Measurements from ENCODE around the gene ST3GAL5.

Gene ST3GAL5

GRCh38 chr2:85790032-85790431 lies 98.8 kb downstream of the ST3GAL5 start:
- no peak for DNase-seq (ENCODE audit: low read depth in 2 of 2)

DNA sequence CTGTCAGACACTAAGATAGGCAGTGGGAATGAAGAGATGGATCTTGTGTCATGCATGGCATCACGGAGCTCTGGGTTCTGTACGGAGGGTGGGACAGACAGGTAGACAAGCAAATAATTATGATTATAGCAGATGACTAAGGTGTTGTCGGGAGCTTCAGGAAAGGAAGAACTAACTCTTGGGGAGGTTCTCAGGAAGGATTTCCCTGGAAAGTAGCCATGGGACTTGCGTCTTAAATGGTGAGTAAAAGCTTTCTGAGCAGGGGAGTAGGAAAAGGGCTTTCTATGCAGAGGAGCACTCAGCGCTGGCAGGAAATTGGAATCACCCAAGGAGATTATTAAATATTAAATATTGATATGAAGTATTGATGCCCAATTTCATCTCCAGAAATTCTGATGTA lies 99.5 kb downstream of the ST3GAL5 start:
- no peak for DNase-seq (ENCODE audit: low read depth in 2 of 2)

GRCh38 chr2:85788603-85789002 lies 100.2 kb downstream of the ST3GAL5 start:
- no peak for DNase-seq (ENCODE audit: low read depth in 2 of 2)

- DNase-seq (ENCODE audit: low read depth in 2 of 2) = no peak
These were observed 100.8 kb downstream of the ST3GAL5 start for GRCh38 chr2:85787981-85788340.

DNA sequence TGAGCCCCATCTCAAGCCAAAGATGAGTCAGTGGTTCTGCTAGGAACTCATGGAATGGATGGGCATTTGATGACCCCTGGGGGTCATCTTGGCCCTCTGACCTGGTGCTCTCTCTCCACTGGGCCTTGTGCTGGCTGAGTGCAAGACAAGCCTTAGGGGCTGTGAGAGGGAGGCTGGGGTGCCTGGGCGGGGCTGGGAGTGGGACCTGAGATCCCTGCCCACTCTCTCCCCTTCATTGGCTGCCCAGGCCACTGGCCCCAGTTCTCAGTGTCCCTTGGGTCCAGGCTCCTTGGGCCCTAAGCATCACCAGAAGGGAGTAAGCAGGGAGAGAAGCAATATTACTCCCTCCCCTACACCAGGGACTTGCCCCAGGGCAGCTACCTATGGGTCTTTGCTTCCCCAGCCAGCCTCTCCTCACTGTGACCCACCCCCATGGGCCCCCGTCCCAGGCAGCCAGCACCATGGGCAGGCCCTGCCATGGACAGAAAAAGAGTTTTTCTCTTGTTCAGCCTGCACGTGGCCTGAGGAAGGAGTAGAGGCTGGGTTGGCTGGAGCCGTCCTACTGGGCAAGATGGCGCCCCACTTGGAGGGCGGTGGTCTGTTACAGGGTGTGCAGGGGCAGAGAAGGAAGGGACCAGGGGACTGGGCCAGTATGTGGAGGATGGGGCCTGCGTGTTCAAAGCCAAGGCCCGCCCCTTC lies 101.4 kb downstream of the ST3GAL5 start:
- no peak for DNase-seq (ENCODE audit: low read depth in 2 of 2)
